ENCODE data around the gene DHH.

DHH gene

DNA sequence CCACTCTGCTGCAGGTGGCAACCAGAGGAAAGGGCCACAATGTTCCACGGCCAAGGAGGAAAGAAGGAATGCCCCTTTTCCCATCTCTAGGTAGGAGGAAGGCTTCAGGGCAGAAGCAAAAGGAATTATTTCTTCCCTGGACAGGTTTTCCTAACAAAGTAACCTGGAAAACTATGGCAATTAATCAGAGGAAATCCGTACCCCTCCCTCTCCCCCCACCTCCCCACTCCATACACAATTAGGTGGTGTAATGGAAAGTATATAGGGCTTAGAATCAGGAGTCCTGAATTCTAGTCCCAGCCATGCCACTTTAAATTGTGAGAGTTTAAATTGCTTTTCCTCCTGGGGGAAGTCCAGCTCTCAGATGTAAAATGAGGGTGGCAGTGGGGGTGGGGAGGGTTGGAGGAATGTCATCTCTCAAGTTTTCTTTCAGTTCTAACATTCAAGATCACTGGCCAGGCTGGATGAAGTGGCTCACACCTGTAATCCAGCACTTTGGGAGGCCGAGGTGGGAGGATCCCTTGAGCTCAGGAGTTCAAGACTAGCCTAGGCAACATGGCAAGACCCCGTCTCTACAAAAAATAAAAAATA, 1.7 kb downstream of the DHH start:
- no peak overlapping the region for H3K4me3 Mint-ChIP-seq
- H3K27me3 Mint-ChIP-seq, result peaks cover 77% of the 10 kb centered on the region
- H3K27ac Mint-ChIP-seq, result no peak overlapping the region
- DNase-seq (no peak), ATAC-seq (no peak)
- no peaks in the 10 kb centered on the region for H3K9me3 Mint-ChIP-seq
- H3K4me1 Mint-ChIP-seq, result peaks cover 62% of the 10 kb centered on the region

DNA sequence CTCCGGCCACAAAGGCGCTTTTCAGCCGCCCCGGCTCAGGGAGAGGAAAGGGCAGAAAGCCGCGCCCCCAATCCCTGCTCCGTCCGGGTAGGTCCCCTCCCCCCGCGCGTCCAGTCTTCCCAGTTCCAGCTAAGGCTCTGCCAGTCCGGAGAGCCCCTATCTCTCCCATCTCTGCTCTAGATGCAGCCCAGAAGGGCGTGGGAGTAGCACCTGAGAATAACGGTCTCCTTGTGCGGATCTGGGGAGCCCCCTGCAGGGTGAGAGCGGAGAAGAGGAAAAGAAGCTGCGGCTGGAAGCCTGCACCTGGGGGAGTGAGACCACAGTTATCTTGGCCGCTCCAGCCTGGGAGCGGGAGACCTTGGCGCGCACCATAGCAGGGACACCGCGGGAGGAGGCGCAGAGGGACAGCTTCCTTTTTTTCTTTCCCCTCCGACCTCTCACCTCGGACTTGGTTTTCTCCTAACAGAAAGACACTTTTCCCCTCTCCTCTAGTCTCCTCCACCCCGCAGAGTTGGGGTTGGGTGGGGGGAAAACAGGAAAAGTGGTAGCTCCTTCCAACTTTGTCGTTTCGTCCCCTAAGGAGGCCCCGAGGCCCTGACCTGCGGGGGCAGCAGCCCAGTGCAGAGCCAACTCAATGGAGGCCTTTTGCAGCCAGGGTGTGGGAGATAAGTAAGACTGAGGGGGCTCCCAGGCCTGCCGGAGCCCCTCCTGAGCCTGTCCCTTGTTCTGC, 2.4 kb downstream of the DHH start:
- ATAC-seq (peak; percentile 55), DNase-seq (peak; percentile 53 to 66)
- Mint-ChIP-seq H3K9me3 (no peaks in the 10 kb centered on the region), H3K4me3 (peak overlapping the region; percentile 75 to 81), H3K27me3 (peaks cover 77% of the 10 kb centered on the region), H3K27ac (no peak overlapping the region), H3K4me1 (peaks cover 68% of the 10 kb centered on the region)

DNA sequence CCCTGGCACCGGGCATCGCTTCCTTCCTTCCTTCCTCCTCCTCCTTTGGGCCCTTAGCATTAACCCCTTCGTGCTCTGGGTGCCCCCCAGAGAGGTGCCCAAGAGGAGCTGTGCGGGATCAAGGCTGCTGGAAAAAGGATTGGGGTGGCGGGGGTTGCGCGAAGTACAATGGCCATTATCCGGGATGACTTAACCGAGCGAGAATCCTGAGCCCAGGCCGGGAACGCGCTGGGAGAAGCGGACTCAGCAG, 2.8 kb downstream of the DHH start:
- Mint-ChIP-seq H3K27me3 (peaks cover 82% of the 10 kb centered on the region), H3K27ac (peak overlapping the region in 1 of 2 donors; percentile 72), H3K9me3 (no peaks in the 10 kb centered on the region), H3K4me1 (peaks cover 68% of the 10 kb centered on the region), H3K4me3 (peak overlapping the region; percentile 36 to 81)
- DNase-seq (no peak), ATAC-seq (no peak)

DNA sequence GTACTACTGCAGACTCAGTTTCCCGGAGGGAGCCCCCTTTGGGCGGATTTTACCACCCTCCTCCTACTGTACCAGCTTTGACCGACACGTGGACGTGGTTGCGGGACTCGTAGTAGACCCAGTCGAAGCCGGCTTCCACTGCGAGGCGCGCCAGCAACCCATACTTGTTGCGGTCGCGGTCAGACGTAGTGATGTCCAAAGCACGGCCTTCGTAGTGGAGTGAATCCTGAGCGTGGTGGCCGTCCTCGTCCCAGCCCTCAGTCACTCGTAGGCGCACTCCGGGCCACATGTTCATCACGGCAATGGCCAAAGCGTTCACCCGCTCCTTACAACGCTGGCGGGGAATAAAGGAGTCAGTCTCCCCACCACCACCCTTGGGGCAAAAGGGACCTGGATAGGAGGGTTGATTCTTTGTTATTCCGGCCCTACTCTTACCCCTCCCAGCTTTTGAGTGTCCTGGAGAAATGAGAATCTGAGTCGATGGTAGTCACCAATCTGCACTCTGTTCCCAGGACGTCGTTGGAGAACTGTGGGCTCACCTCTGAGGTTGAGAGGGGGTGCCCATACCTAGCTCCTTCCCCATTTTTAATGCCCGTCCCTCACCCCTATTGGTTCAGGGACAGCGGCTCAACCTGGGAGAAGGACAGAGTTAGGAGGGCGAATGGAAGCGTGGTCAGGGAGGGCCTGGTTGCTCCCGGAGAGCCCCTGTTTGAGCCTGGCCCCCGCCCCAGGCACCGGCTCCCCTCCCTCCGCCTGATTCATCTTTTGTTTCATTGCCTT, 3.4 kb downstream of the DHH start:
- Mint-ChIP-seq H3K27ac (peak overlapping the region in 1 of 2 donors; percentile 72), H3K9me3 (no peaks in the 10 kb centered on the region), H3K4me1 (peaks cover 68% of the 10 kb centered on the region), H3K4me3 (peak overlapping the region; percentile 61 to 81), H3K27me3 (peaks cover 87% of the 10 kb centered on the region)
- DNase-seq (no peak), ATAC-seq (no peak)

DNA sequence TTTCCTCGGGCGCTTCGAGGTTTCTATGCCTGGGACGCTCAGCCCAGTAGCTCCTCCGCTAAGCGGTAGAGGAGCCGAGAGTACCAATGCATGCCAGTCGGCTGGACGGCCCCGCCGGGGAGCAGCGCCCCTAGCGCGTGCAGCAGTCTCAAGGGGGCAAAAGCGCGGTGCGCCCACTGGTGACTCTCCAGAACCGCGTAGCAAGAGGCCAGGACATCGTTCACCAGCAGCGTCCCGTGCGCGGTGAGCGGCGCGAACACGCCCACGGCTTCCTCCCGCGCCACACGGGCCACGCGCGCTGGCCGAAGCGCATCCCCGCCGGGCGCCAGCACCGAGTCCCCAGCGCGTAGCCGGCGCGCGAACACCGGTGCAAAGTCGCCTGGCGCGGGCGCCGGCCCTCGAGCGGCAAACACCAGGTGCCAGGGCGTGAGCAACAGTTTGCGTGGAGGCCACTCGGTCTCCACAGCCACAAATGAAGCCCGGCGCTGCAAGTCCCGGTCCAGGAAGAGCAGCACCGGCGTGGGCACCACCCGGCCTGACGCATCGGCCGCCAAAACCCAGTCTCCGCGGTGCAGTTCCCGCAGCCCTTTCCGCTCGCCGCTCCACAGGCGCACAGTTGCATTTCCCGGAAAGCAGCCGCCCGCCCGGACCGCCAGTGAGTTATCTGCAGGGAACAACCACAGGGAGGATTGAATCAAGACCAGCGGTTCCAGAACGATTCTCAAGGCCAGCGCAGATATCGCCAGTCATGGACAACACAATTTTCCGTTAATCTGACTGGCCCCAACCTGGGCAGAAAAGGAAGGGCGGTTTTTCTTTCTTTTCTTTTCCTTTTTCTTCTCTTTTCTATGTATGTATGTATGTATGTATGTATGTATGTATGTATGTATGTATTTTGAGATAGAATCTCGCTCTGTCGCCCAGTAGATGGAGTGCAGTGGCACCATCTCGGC, 4.5 kb downstream of the DHH start:
- ATAC-seq (peak; percentile 48), DNase-seq (peak; percentile 49 to 56)
- H3K4me1 Mint-ChIP-seq, result peaks cover 68% of the 10 kb centered on the region
- H3K27me3 Mint-ChIP-seq, result peaks cover 80% of the 10 kb centered on the region
- H3K9me3 Mint-ChIP-seq, result no peaks in the 10 kb centered on the region
- H3K27ac Mint-ChIP-seq, result peak overlapping the region in 1 of 2 donors; percentile 10
- peak overlapping the region; percentile 81 to 82 for H3K4me3 Mint-ChIP-seq

DNA sequence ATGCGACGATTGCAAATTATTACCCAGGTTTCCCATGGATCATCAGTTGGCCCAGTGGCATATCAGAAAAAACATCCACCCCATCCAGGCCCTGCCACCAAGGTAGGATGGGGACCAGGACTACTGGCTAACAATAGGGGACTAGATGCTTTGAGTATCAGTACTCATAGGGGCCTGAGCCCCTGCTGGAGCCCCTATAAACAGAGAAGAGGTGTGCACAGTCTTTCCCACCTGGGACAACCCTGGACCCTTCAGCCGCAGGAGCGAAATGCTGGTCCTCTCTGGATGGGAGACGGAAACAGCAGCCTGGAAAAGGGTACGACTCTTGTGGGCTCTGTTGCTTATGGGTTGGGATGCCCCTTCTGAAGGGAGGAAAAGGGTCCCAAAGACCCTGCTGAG, 5.7 kb downstream of the DHH start:
- Mint-ChIP-seq H3K27me3 (peaks cover 68% of the 10 kb centered on the region), H3K27ac (no peak overlapping the region), H3K9me3 (no peaks in the 10 kb centered on the region), H3K4me3 (peak overlapping the region; percentile 37 to 71), H3K4me1 (peaks cover 62% of the 10 kb centered on the region)
- DNase-seq (no peak), ATAC-seq (no peak)

DNA sequence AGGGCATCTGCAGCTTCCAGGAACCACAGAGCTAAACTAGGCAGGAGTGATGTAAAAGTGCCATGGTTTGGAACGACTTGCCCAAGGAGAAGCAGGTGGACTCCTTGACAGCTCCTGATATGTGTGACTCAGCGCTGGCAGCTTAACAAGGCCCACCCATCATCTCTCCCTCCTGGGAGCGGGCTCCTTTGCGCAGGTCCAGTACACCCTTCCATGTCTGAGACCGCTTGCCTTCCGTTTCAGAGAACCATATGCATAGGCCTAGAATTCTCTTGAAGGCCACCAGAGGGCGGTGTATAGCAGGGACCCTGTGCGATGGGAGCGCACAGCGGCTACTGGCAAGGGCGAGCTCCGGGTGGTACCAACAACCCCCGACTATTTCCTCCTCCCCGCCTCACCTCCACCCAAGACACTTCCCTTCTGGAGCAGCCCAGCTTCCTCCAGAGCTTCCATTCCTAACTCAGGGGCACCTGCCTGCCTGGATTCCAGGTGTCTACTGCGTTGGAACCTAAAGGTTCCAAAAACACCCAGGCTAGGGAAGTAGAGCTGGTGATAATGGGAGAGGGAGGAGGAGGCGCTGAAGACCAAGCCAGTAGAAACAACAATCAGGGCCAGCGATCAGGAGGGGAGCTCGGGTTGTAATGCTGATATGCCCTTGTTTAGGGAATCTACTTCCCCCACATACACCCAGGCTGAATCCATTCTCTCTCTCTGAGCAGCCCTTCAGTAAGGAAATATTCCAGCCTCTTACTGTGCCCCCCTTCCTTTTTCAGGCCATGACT, 6.3 kb downstream of the DHH start:
- Mint-ChIP-seq H3K27ac (no peak overlapping the region), H3K4me3 (peak overlapping the region; percentile 37 to 71), H3K27me3 (peaks cover 62% of the 10 kb centered on the region), H3K9me3 (no peaks in the 10 kb centered on the region), H3K4me1 (peaks cover 56% of the 10 kb centered on the region)
- ATAC-seq, result peak; percentile 87
- DNase-seq, result peak; percentile 70 to 76

DNA sequence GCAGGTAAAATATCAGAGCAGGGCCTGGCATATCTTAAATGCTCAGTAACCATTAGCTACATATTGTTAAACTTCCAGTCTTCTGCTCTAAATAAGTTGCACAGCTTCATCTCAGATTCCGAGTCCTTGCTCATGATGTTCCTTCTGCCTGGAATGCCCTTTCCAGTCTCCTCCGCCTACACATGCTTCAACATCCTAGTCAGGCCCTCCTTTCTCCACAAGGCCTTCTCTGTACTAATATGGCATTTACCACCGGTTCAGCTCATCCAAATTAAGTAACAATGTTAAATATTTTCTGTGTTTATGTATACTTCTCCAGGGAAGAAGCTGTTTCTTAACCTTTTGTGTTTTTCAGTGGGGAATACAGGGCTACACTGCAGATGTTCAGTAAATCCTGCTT, 8.5 kb downstream of the DHH start:
- no peak overlapping the region for H3K4me3 Mint-ChIP-seq
- H3K27me3 Mint-ChIP-seq, result peaks cover 40% of the 10 kb centered on the region
- H3K9me3 Mint-ChIP-seq, result no peaks in the 10 kb centered on the region
- ATAC-seq (no peak), DNase-seq (no peak)
- H3K27ac Mint-ChIP-seq, result no peak overlapping the region
- H3K4me1 Mint-ChIP-seq, result peaks cover 37% of the 10 kb centered on the region

DNA sequence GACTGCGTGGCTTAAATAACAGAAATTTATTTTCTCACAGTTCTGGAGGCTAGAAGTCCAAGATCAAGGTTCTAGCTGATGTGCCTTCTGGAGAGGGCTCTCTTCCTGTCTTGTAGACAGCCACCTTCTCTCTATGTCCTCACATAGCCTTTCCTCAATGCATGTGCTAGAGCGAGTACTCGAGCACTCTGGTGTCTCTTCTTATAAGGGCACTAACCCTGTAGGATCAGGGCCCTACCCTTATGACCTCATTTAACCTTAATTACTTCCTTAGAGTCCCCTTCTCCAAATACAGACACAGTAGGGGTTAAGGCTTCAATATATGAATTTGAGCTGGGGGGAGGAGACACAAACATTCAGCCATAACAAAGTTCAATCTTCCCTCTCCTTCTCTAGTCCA, 10.2 kb downstream of the DHH start:
- Mint-ChIP-seq H3K27ac (no peak overlapping the region), H3K27me3 (peaks cover 23% of the 10 kb centered on the region), H3K4me3 (no peak overlapping the region), H3K4me1 (peaks cover 20% of the 10 kb centered on the region), H3K9me3 (no peaks in the 10 kb centered on the region)
- no peak for ATAC-seq
- no peak for DNase-seq

DNA sequence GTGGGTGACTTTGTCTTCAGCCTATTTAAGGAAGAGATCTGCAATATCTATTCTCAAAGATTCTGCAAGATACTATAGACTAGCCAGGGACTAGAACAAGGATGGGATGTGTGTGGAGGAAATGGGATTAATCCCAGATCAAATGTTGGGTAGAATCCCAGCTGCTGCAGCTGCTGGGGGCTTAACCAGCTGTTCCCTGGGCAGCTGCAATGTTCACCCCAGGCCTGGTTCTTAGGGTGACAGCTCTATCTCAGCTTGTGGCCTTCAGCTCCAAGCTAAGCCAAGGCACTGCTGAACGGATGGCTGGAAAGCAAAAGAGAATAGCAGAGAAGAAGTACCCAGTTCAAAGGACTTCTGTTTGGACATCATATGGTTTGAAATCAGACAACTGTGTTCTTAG, 14.8 kb downstream of the DHH start:
- Mint-ChIP-seq H3K27me3 (no peaks in the 10 kb centered on the region), H3K9me3 (no peaks in the 10 kb centered on the region), H3K4me3 (no peak overlapping the region), H3K4me1 (no peaks in the 10 kb centered on the region), H3K27ac (no peak overlapping the region)
- DNase-seq, result no peak
- ATAC-seq, result no peak

DNA sequence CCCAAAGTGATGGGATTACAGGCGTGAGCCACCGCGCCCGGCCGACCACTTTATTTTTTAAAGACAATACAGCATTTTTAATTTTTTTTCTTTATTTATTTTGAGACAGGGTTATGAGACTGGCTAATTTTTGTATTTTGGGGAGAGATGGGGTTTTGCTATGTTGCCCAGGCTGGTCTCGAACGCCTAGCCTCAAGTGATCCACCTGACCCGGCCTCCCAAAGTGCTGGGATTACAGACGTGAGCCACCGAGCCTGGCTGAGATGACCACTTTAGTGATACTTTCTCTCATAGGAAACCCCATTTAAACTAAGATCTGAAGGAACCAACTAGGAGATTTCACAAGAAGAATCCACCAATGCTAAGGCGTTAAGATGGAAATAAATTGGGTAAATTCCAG, 23.6 kb downstream of the DHH start:
- ATAC-seq, result no peak
- Mint-ChIP-seq H3K9me3 (no peaks in the 10 kb centered on the region), H3K4me3 (no peak overlapping the region), H3K4me1 (peaks cover 27% of the 10 kb centered on the region), H3K27me3 (no peaks in the 10 kb centered on the region), H3K27ac (no peak overlapping the region)
- DNase-seq, result no peak

DNA sequence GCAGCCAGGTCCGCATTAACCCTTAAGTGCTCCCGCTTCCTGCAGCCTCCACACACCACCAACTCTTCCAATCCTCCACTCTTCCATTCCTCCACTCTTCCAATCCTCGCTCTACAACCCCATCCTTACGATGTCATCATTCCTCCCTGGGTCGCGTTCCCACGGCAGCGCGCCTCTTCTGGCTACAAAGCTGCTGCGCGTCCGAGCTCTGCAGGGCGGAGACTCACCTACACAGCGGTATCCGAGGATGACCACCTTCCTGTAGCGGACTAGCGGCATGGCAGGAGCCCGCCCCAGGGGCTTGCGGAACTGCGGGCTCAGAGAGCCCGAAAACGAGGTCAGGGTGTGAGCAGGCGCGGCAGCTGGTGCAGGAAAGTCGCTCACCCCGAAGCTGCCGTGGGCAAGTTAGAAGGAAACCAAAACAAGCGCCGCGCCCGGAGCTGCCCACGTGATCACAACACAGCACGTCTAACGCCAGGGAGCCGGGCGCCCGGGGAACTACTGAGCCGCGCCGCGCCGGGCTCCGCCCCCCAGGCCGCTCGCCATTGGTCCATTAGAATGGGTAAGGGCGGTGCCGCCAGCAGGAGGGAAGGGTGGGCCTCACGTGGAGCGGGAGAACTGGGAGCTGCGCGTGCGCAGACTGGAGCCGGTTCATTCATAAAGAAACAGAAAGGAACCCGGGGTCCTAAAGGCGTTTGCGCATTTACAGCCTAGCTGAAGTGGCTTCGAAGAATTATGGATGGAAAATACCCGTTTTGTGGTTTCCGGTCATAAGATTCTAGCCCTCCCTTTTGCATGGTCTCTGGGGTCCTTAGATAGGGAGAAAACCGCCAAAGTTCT, 24.9 kb downstream of the DHH start, which contains the start of gene RHEBL1:
Gene RHEBL1, minus strand, starts transcription at position 473 of the 840 bp plus-strand sequence. Its CDS starts 194 bp downstream, at position 279.
- ATAC-seq (peak; percentile 99), DNase-seq (peak; percentile 99 to 100)
- no peaks in the 10 kb centered on the region for H3K27me3 Mint-ChIP-seq
- H3K4me3 Mint-ChIP-seq, result peak within 1 kb of the TSS; percentile 91 to 97
- peak within 1 kb of the TSS; percentile 76 to 98 for H3K27ac Mint-ChIP-seq
- H3K9me3 Mint-ChIP-seq, result no peaks in the 10 kb centered on the region
- H3K4me1 Mint-ChIP-seq, result peaks cover 27% of the 10 kb centered on the region

DNA sequence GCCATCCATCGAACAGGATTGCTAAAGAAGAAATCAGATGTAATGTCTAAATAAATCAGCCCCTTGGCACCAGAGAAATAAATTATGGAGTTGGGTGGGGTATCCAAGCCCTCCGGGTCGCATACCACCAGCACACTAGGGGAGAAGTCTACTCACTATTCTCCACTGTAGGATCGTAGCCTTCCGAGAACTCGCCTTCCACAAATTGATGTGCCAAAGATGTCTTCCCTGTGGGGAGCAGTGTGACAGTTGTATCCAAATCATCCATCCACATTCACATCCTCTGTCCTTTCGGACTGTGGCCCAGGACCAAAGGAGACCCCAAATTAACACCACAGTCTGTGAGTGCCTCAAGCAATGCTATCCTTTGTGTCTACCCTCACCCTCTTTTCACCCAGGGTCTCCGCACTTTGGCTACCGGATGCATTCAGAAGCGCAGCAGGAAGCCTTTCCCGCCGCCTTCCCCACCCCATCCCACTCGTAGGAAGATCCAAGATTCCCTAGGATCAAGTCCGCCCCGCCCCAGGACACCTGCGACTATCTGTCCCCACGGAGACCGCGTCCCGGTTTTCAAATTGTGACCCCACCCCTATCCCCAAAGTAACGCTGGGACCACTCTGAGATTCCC, 25.6 kb downstream of the DHH start:
- Mint-ChIP-seq H3K9me3 (no peaks in the 10 kb centered on the region), H3K4me3 (peak overlapping the region; percentile 91 to 97), H3K27me3 (no peaks in the 10 kb centered on the region), H3K4me1 (peaks cover 30% of the 10 kb centered on the region), H3K27ac (peak overlapping the region; percentile 76 to 98)
- DNase-seq (no peak), ATAC-seq (no peak)

DNA sequence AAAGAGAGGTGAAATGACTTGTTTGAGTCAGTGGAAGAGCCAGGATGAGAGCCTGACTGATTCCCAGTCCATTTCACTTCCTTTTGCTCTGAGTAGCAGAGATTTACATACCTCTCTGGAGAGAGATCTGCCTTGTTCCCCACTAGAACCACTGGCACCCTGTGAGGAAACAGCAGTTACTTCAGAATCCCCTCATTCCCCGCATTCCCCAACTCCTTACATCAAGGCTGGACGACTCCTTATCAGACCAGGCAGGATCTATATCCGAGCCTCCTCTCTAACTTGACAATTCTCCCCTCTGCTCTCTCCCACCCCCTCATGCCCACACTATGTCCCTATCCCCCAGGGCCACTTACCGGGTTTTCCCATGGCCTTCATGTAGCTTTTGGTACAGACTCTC, 28.5 kb downstream of the DHH start:
- ATAC-seq, result no peak
- peaks cover 39% of the 10 kb centered on the region for H3K4me1 Mint-ChIP-seq

More for the DNA sequence above, 28.5 kb downstream of the DHH start:
- no peaks in the 10 kb centered on the region for H3K27me3 Mint-ChIP-seq
- H3K4me3 Mint-ChIP-seq, result no peak overlapping the region
- H3K27ac Mint-ChIP-seq, result no peak overlapping the region
- no peak for DNase-seq
- H3K9me3 Mint-ChIP-seq, result no peaks in the 10 kb centered on the region

Data from stimulated activated naive CD8-positive, alpha-beta T cell treated with anti-CD3 and anti-CD28 coated beads, Interleukin-15, amount 100 ng/mL, for 72 hours (primary cell).